Stimulated activated CD8-positive, alpha-beta memory T cell treated with anti-CD3 and anti-CD28 coated beads, Interleukin-7, amount 100 ng/mL, for 24 hours (primary cell): ENCODE data around the gene JAM2.
A peak's percentile ranks its signal among the peaks of the same experiment; 100 is the strongest.
"Not testable (repeated sequence)": the region's sequence is repeated elsewhere in the genome, so short reads cannot be mapped to it uniquely, and the experiment has no call there.

ENCODE experiments used
- DNase-seq: peaks from one replicate; pipeline ENCODE4 v3.0.0-alpha.2; 2020; ENCODE audit warnings: low read depth

The JAM2 gene

DNA sequence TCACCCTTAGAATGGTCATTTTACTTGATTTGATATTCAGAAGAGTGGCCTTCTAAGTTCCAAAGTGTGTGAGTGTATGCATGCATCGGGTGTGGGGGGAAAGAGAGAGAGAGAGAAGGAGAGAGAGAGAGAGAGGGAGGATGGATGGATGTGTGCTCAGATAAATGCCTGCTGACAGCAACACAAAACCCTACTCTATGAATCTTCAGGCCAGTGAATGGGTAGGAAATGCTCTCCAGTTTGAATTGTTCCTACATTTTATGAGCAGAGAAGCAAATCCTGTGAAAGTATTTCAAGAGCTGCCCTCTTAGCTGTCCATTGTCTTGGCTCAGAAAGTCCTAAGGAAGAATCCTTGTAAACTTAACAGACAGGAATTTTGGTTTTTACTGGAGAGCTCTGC lies 7.4 kb downstream of the JAM2 start:
- DNase-seq: no peak

GRCh38 chr21:25647647-25648046 lies 8.6 kb downstream of the JAM2 start:
- no peak for DNase-seq

- no peak for DNase-seq
Observed at GRCh38 chr21:25649146-25649545, 10.1 kb downstream of the JAM2 start.

DNA sequence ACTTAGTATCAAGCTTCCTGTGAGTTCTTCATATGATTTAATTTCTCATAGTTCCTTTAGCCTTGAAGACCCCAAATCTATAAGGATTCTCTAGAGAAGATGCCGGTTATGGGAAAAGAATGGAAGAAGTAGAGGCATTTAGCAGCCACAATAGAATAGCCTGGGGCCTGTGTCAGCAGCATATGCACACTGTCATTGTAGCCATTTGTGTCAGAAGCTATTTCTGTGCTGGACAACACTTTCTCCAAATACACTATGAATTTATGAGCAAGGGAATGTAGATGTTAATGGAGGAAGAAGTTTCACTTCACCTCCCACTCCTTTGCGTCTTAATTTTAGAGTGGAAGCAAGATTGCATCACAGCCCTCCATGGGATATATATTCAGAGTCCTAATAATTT lies 17.4 kb downstream of the JAM2 start:
- no peak for DNase-seq

- DNase-seq: no peak
Observed at GRCh38 chr21:25657140-25657539, 18.1 kb downstream of the JAM2 start.

DNA sequence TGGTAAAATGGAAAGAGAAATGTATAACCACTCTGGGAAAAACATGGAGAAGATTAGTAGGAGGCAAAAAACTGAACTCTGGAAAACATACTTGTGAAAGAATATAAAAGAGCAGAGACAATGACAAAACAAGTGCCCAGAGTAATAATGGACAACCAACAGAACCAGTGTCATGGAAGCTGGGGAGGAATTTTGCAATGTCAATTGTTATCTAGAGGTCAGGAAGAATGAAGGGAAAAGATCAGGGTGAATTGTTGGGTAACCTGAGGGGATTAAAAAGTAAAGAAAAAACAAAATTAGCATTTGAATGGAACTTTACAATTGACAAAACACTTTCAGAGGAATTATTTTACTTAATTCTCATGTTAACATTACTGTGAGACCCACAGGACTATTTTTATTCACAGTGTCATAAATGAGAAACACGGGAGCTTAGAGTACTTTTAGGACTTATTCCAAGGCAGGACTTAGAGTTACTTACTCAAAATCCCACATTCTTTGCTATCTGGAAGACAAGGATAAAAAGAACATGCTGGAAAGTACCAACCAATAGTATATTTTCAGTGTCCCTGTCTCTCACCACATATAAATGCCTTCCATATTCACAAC lies 19.5 kb downstream of the JAM2 start:
- no peak for DNase-seq

DNA sequence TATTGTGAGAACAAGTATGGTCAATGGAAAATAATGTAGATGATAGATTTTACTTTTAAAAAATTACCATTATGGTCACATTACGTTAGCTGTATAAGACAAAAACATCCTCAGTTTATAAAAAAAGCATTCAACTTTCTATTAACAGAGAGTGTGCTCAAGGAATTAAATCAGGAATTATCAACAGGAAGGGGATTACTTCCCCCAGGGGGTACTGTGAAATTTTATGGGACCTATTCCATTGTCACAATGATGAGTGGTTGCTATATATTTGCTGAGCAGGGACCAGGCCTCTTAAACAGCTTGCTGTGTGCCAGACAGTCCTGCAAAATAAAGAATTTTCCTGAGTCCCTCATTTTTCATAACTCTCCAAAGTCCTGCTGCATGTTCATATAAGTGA lies 21.2 kb downstream of the JAM2 start:
- DNase-seq: no peak

- no peak for DNase-seq
Observed at GRCh38 chr21:25664491-25664931, 25.5 kb downstream of the JAM2 start.

DNA sequence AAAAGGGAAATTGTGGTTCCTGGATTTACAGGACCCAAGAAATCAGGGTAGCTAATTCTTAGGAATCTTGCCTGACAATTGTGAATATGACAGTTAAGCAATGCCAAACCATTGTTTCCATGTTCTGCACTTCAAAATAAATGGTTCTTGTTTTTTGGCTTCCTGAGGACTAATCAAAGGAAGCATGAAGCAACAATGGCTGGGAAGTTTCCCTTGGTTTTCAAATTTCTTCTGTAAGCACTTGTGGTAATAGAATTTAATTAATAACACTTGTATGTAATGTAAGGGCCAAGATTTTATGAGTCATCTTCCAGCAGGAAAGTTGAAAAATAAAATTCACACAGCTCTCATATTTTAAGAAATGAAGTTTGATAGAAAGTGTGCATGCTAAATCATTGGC lies 31.7 kb downstream of the JAM2 start:
- DNase-seq: no peak

DNA sequence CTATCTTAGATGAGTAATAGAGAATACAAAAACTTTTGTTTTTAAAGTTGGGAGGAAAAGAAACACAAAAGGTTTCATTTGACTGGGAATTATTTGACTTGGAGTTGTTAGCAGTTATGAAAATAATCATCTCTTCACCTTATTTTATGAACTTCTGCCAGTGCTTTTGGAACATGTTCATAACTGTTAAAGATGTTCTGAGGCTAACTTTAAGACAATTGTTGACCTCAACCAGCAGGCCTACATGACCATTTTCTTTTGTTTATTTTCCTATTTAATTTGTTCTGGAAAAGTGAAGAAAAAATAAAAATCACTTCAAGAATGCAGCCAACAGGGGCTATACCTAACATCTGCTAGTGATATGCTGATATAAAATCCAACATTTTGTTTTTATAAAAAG lies 37.4 kb downstream of the JAM2 start:
- no peak for DNase-seq

- no peak for DNase-seq
Observed at GRCh38 chr21:25682382-25682781, 43.3 kb downstream of the JAM2 start.

DNA sequence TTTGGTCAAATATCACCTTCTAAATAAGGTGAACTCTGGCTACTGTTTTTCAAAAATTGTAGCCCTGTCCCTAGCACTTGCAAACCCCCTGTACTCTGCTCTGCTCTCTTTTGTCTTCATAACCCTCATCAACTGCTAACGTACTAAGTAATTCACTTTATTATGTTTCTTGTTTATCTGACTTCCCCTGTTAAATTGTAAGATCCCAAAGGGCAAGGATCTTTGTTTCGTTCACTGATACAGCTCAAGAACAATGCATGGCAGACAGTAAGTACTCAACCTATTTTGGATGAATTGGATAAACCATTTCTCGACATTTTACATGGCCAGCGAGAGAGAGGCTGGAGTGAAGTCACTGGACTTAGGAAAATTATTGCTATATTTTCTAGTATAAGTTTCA lies 48.7 kb downstream of the JAM2 start:
- no peak for DNase-seq

GRCh38 chr21:25688275-25689155 lies 49.5 kb downstream of the JAM2 start:
- no peak for DNase-seq

DNA sequence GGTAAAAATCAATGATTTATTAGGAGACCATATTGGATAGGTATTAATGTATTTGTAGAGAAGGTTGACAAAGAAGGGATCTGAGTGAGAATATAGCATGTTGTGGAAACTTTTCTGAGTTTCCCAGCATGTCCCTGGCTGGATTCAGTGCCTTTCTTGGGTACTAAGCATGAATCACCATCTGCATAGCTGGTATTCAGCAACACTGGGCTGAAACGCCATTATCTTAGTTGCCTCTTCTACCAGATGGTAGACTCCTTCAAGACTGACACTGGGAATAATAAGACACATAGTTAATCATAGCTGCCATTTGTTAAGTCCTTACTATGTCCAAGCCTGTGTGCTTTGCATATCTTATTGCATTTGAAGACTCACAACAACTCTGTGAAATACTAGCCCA lies 50.2 kb downstream of the JAM2 start:
- DNase-seq: no peak

- DNase-seq: no peak
Observed at GRCh38 chr21:25691976-25692375, 52.9 kb downstream of the JAM2 start.

GRCh38 chr21:25695461-25695860 lies 56.4 kb downstream of the JAM2 start:
- not testable (repeated sequence) for DNase-seq

- no peak for DNase-seq
Observed at GRCh38 chr21:25700741-25701140, 61.7 kb downstream of the JAM2 start.

DNA sequence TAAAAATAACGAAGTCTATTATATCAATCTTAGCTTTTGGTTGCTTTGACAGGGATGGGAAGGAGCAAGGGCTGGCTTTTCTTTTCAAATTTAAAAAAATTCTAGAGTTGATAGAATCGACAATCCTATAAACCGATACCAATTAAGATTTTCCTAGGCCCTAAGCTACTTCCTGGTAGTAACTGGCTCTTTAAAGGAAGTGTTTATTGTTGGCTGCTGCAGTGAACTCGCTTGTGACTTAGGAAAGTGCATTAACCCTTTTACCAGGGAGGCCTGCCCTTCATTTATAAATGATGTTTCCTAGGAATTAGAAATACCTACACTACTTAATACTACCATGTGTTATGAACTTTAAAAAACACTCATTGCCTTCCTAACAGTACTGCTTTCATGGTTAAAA lies 62.5 kb downstream of the JAM2 start:
- no peak for DNase-seq

GRCh38 chr21:25708467-25709065 lies 69.5 kb downstream of the JAM2 start:
- peak; percentile 5 for DNase-seq

GRCh38 chr21:25709684-25710265 lies 70.7 kb downstream of the JAM2 start:
- DNase-seq: no peak

GRCh38 chr21:25710550-25710949 lies 71.5 kb downstream of the JAM2 start:
- no peak for DNase-seq

DNA sequence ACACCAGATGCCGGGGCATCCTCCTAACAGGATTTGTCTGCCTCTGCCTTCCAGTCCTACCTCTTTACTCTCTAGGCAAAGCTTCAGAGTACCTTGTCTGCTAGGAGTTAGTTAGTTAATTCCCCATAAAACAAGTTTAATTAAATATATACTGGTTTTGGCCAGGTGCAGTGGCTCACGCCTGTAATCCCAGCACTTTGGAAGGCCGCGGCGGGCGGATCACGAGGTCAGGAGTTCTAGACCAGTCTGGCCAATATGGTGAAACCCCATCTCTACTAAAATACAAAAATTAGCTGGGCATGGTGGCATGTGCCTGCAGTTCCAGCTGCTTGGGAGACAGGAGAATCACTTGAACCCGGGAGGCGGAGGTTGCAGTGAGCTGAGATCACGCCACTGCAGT lies 75.0 kb downstream of the JAM2 start:
- not testable (repeated sequence) for DNase-seq
